Stimulated activated CD4-positive, alpha-beta T cell treated with anti-CD3 and anti-CD28 coated beads, Interleukin-2, amount 100 ng/mL, for 24 hours (primary cell): ENCODE data around the gene ALG3.

Experiments used
- DNase-seq, 2 donors: peaks; one replicate each; pipeline ENCODE4 v3.0.0-alpha.2; 2020

The ALG3 gene

GRCh38 chr3:184234671-184235380 is 13.9 kb downstream of the ALG3 start:
- DNase-seq: no peak

- DNase-seq: no peak
Observed at GRCh38 chr3:184234224-184234623, 14.5 kb downstream of the ALG3 start.

- DNase-seq: no peak
Observed at GRCh38 chr3:184233127-184233843, 15.5 kb downstream of the ALG3 start.

GRCh38 chr3:184231671-184232070 is 17.1 kb downstream of the ALG3 start:
- DNase-seq: no peak

- DNase-seq: no peak
Observed at GRCh38 chr3:184230603-184231528, 17.9 kb downstream of the ALG3 start.

GRCh38 chr3:184230081-184230602 is 18.6 kb downstream of the ALG3 start:
- DNase-seq: no peak

- peak; percentile 72 to 76 for DNase-seq
Observed at GRCh38 chr3:184229394-184230080, 19.2 kb downstream of the ALG3 start, which contains the start of gene VWA5B2. Gene VWA5B2 (plus strand): TSS chr3:184229585. CDS start chr3:184230529, 944 bp downstream.

GRCh38 chr3:184228376-184229137 is 20.2 kb downstream of the ALG3 start:
- DNase-seq: no peak

- DNase-seq: peak; percentile 57 to 58
Observed at GRCh38 chr3:184227481-184227935, 21.3 kb downstream of the ALG3 start.

GRCh38 chr3:184223946-184224345 is 24.8 kb downstream of the ALG3 start:
- no peak for DNase-seq

- no peak for DNase-seq
Observed at GRCh38 chr3:184222521-184222920, 26.2 kb downstream of the ALG3 start.

GRCh38 chr3:184218814-184219213 is 29.9 kb downstream of the ALG3 start:
- DNase-seq: no peak

- no peak for DNase-seq
Observed at GRCh38 chr3:184211718-184212117, 37.0 kb downstream of the ALG3 start.

- no peak for DNase-seq
Observed at GRCh38 chr3:184211297-184211696, 37.5 kb downstream of the ALG3 start.

- DNase-seq: no peak
Observed at GRCh38 chr3:184209146-184209923, 39.4 kb downstream of the ALG3 start.

- no peak for DNase-seq
Observed at GRCh38 chr3:184203526-184203925, 45.2 kb downstream of the ALG3 start.

GRCh38 chr3:184200825-184201224 is 47.9 kb downstream of the ALG3 start:
- DNase-seq: no peak

GRCh38 chr3:184198509-184198908 is 50.3 kb downstream of the ALG3 start:
- no peak for DNase-seq

GRCh38 chr3:184196536-184196935 is 52.2 kb downstream of the ALG3 start:
- no peak for DNase-seq

GRCh38 chr3:184193991-184194539 is 54.7 kb downstream of the ALG3 start:
- no peak for DNase-seq
